C4-2B (cell line): Measurements from ENCODE around the gene FOXD2.

ENCODE experiments used
- H3K27ac ChIP-seq: fragments of 450-650 bp; 2 replicates; pipeline ENCODE4 v1.5.1; 2017
- CTCF ChIP-seq: fragments of 450-650 bp; conservative IDR thresholded peaks from 2 replicates; pipeline ENCODE4 v1.5.1; 2017; ENCODE audit warnings: mild to moderate bottlenecking
- ZFX ChIP-seq: fragments of 450-650 bp; IDR thresholded peaks from 2 replicates; pipeline ENCODE4 v1.6.1; 2017

Gene FOXD2

DNA sequence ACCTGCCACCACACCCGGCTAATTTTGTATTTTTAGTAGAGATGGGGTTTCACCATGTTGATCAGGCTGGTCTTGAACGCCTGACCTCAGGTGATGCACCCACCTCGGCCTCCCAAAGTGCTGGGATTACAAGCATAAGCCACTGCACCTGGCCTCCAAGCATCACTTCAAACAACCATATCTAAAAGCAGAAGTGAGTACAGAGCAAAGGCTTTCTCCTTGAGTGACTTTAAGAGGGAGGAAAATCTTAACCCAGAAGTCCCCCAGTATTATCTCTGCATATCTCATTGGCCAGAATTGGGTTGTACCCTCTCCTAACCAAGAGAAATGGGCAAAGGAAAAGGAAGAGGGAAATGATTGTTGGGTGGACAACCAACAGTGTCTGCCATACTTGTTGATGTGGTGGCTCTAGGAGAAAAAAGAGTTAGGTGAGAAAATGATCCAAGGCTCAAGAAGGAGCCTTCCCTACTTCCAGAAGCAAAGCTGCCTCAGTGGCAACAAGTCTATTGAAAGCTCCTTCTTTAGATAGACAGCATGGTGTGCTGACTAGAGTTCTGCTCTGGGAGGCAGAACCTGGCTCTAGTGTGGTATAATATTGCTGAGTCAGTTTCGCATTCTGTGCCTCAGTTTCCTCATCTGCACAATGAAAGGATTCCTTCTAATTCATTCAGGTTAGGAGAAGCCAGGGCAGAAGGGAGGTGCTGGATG lies 38.6 kb upstream of the FOXD2 start:
- H3K27ac ChIP-seq: no peak overlapping the region
- TF ChIP-seq CTCF (no peak), ZFX (no peak)

GRCh38 chr1:47399846-47400155 lies 38.0 kb upstream of the FOXD2 start:
- TF ChIP-seq ZFX (no peak), CTCF (no peak)

DNA sequence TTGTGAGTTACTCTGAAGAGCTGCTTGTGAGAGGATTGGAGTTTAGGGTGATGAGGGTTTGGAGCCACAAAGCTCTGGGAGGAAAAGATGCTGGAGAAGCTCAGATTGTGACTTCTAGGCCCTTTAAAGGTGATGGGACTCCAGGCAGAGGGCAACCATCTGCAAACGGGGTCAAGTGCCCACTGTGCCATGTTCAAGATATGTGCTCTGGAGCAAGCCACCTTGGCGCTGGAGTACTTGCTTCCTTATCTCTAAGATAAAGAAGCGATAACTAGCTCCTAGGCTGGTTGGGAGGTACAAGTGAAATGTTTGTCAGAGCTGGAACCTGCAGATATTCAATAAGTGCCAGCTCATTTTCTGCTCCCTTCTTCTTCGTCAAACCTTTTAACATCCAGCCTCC lies 36.1 kb upstream of the FOXD2 start:
- TF ChIP-seq ZFX: no peak
- TF ChIP-seq CTCF: no peak
- H3K27ac ChIP-seq: no peak overlapping the region

More at GRCh38 chr1:47399846-47400155, 38.0 kb upstream of the FOXD2 start:
- H3K27ac ChIP-seq: no peak overlapping the region

- no peak overlapping the region for H3K27ac ChIP-seq
- no peak for TF ChIP-seq CTCF
Measured at GRCh38 chr1:47402591-47402990, 35.3 kb upstream of the FOXD2 start.

DNA sequence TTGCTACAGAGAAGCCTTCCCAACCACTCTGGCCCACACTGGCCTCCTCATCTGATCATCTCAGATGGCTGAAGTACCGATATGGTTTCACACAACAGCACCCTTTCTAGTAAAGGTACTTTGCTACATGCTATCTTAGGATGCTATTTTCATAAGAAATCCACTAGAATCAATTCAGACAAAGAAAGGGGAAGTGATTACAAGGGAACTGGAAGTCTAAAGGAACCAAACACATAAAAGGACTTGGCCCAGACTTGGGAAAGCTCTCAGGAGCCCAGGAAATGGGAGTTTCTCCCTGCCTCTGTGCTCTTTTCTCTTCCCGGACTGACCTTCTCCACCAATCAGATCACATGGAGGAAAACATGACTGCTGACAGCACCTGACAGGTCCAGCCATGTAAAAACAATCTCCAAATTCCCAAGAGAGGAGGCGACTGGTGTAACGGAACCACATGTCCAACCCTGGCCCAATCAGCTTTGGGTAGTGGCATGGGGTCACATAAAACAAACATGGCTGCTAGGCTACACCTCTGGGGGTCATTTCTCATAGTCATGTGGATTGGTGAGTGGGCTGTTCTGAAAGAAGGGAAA lies 34.4 kb upstream of the FOXD2 start:
- TF ChIP-seq CTCF (no peak), ZFX (no peak)
- H3K27ac ChIP-seq: no peak overlapping the region

- TF ChIP-seq ZFX (no peak), CTCF (no peak)
- H3K27ac ChIP-seq: no peak overlapping the region
Measured at GRCh38 chr1:47405697-47406096, 32.1 kb upstream of the FOXD2 start.

GRCh38 chr1:47406966-47407365 lies 30.9 kb upstream of the FOXD2 start:
- TF ChIP-seq CTCF (no peak), ZFX (no peak)
- H3K27ac ChIP-seq: no peak overlapping the region
